Lung (tissue), 12 donors: Measurements from ENCODE around the gene TPCN2. TPM values are rescaled to one million over a fixed set of nuclear protein-coding genes. Genes with fewer than 3 reads are reported as not detected.

Source experiments
- ATAC-seq: fragments of 200-7000 bp; cut with Tn5 transposase; one replicate; pipeline ENCODE4 v1.9.1; 2020; ENCODE audit warnings: moderate number of reproducible peaks; ENCODE audit not compliant: insufficient read depth, low FRiP score
- DNase-seq, 3 donors: peaks; one replicate each; pipeline ENCODE4 v3.0.0-alpha.2; 2013 to 2017
- H3K27ac ChIP-seq, 2 donors: one replicate each; pipeline ENCODE4 v1.5.1; 2013; ENCODE audit warnings: mild to moderate bottlenecking in 2 of 2, moderate library complexity in 2 of 2, control low read depth in 1 of 2, inconsistent platforms in 1 of 2, low read depth in 1 of 2, low read length in 1 of 2
- H3K27me3 ChIP-seq, 3 donors: one replicate each; pipeline ENCODE4 v1.5.1; 2013; ENCODE audit warnings: low read length in 2 of 3; ENCODE audit not compliant: control insufficient read depth in 3 of 3, insufficient read depth in 3 of 3
- H3K36me3 ChIP-seq, 4 donors: one replicate each; pipeline ENCODE4 v1.5.1; 2013; ENCODE audit warnings: low read length in 4 of 4, mild to moderate bottlenecking in 1 of 4, moderate library complexity in 1 of 4; ENCODE audit not compliant: control insufficient read depth in 4 of 4, insufficient read depth in 4 of 4
- H3K4me1 ChIP-seq, 5 donors: one replicate each; pipeline ENCODE4 v1.5.1; 2013; ENCODE audit warnings: low read length in 5 of 5, mild to moderate bottlenecking in 2 of 5, moderate library complexity in 1 of 5; ENCODE audit not compliant: control insufficient read depth in 5 of 5, insufficient read depth in 5 of 5
- H3K4me3 ChIP-seq: one replicate; pipeline ENCODE4 v1.5.1; 2013; ENCODE audit warnings: mild to moderate bottlenecking, control low read depth, moderate library complexity
- H3K9ac ChIP-seq, 2 donors: one replicate each; pipeline ENCODE4 v1.5.1; 2013; ENCODE audit warnings: low read length in 2 of 2, control low read depth in 1 of 2; ENCODE audit not compliant: insufficient read depth in 1 of 2
- H3K9me3 ChIP-seq, 4 donors: one replicate each; pipeline ENCODE4 v1.5.1; 2013; ENCODE audit warnings: low read length in 3 of 4, mild to moderate bottlenecking in 1 of 4, moderate library complexity in 1 of 4; ENCODE audit not compliant: control insufficient read depth in 4 of 4, insufficient read depth in 3 of 4
- CTCF ChIP-seq: IDR thresholded peaks from 2 replicates; pipeline ENCODE4 v1.5.1; 2012; ENCODE audit warnings: mild to moderate bottlenecking; ENCODE audit errors: control extremely low read depth, extremely low read depth
- WGBS, 2 donors: extraction: QIAGEN DNeasy Blood & Tissue Kit; methylation state at CpG; one replicate each; pipeline ENCODE4 v1.1.7; 2013; 5-methylcytosine and 5-hydroxymethylcytosine counted together
- polyA plus RNA-seq, 2 donors: library from polyadenylated mRNA; stranded (reverse); fragments of 200-250 nt; gene quantifications; one replicate each; pipeline ENCODE4 v1.2.1, GENCODE V29; 2013
- total RNA-seq, 2 donors: library from RNA; depleted of rRNA in 1 of 2; stranded (reverse); fragments of >200 nt in 1 of 2; gene quantifications; one replicate each; pipeline ENCODE4 v1.2.1, GENCODE V29; 2014 to 2021
- donor health status: control.
- donor health status: control.
- donor health status: Bipolar disorder and iron deficiency.
- donor health status: healthy.
- donor health status: DM: yes; HTN: yes; CAD: no.

TPCN2 gene
- total and polyA plus RNA-seq, 4 donors: 10.0 to 25.0 (median 14.5) TPM

- TF ChIP-seq CTCF: no peak
- Histone ChIP-seq H3K9me3 (no peaks in the 10 kb centered on the region), H3K4me3 (no peak overlapping the region), H3K4me1 (peaks cover 0 to 4% (median 0%) of the 10 kb centered on the region in 5 donors), H3K36me3 (peaks cover 2 to 49% (median 12%) of the 10 kb centered on the region in 4 donors), H3K9ac (no peak overlapping the region), H3K27ac (no peak overlapping the region), H3K27me3 (no peaks in the 10 kb centered on the region)
- ATAC-seq (no peak), DNase-seq (no peak)
- WGBS, 2 donors: 94 to 95% methylated on average over 33 to 34 of the region's 34 CpGs
These were observed 14.3 kb downstream of the TPCN2 start for GRCh38 chr11:69062873-69063651.

- DNase-seq: no peak
- Histone ChIP-seq H3K27ac (no peak overlapping the region), H3K9me3 (no peaks in the 10 kb centered on the region), H3K4me3 (no peak overlapping the region), H3K36me3 (peaks cover 2 to 46% (median 12%) of the 10 kb centered on the region in 4 donors), H3K9ac (no peak overlapping the region), H3K27me3 (no peaks in the 10 kb centered on the region), H3K4me1 (peaks cover 0 to 4% (median 0%) of the 10 kb centered on the region in 5 donors)
- WGBS, 2 donors: 88 to 95% methylated on average over 14 of the region's 14 CpGs
- TF ChIP-seq CTCF: no peak
- no peak for ATAC-seq
These were observed 15.0 kb downstream of the TPCN2 start for GRCh38 chr11:69063652-69064260.

- peaks cover 0 to 4% (median 0%) of the 10 kb centered on the region in 5 donors for H3K4me1 ChIP-seq
- peaks cover 0 to 39% (median 12%) of the 10 kb centered on the region in 4 donors for H3K36me3 ChIP-seq
- WGBS, 2 donors: 87 to 90% methylated on average over 16 of the region's 16 CpGs
- no peak for ATAC-seq
- H3K9ac ChIP-seq: no peak overlapping the region
- no peak for DNase-seq
- TF ChIP-seq CTCF: no peak
- no peaks in the 10 kb centered on the region for H3K9me3 ChIP-seq
- no peak overlapping the region for H3K4me3 ChIP-seq
- H3K27me3 ChIP-seq: no peaks in the 10 kb centered on the region
- no peak overlapping the region for H3K27ac ChIP-seq
These were observed 15.7 kb downstream of the TPCN2 start for GRCh38 chr11:69064394-69064957.
